Lower lobe of right lung (tissue), 2 donors: Measurements from ENCODE around the gene GTF2F1. TPM values are rescaled to one million over a fixed set of nuclear protein-coding genes. Genes with fewer than 3 reads are reported as not detected.

Source experiments
- ATAC-seq, 2 donors: fragments of 200-7000 bp; cut with Tn5 transposase; one replicate each; pipeline ENCODE4 v1.9.1; 2020 to 2022; ENCODE audit warnings: mild to moderate bottlenecking in 2 of 2, moderate library complexity in 2 of 2
- DNase-seq: peaks from one replicate; pipeline ENCODE4 v3.0.0-alpha.2; 2020
- H3K27ac ChIP-seq: fragments of 200-600 bp; one replicate; pipeline ENCODE4 v1.8.0; 2022
- H3K27me3 ChIP-seq: fragments of 200-600 bp; one replicate; pipeline ENCODE4 v1.8.0; 2022; ENCODE audit warnings: low read depth
- H3K36me3 ChIP-seq: fragments of 200-600 bp; one replicate; pipeline ENCODE4 v1.8.0; 2022; ENCODE audit warnings: mild to moderate bottlenecking
- H3K4me1 ChIP-seq: fragments of 200-600 bp; one replicate; pipeline ENCODE4 v1.8.0; 2022
- H3K4me3 ChIP-seq: fragments of 200-600 bp; one replicate; pipeline ENCODE4 v1.8.0; 2022; ENCODE audit warnings: mild to moderate bottlenecking
- H3K9me3 ChIP-seq: fragments of 200-600 bp; one replicate; pipeline ENCODE4 v1.8.0; 2022
- intact Hi-C: fragments of 100-400 bp; cut with DNase I; formaldehyde crosslinking; loops from one replicate; pipeline ENCODE4 v1.11.0; 2022
- total RNA-seq: library from RNA; stranded (reverse); fragmentation: NEBNext Ultra II Directional; extraction: Animal tissue kit (Norgen Biotek cat#: 25700); gene quantifications from one replicate; pipeline ENCODE4 v1.2.1, GENCODE V29; 2021
- TF ChIP-seq, protein P1 (sequence below): fragments of 200-600 bp; IDR thresholded peaks from one replicate; pipeline ENCODE4 v1.8.0; 2022; ENCODE audit warnings: antibody characterized with exemption, mild to moderate bottlenecking
- donor health status: DM: no; HTN: yes; CAD: no; lungs with severe emphysema.

Gene GTF2F1
- total RNA-seq, 1 donor from 2014 or later: 49.4 TPM

DNA sequence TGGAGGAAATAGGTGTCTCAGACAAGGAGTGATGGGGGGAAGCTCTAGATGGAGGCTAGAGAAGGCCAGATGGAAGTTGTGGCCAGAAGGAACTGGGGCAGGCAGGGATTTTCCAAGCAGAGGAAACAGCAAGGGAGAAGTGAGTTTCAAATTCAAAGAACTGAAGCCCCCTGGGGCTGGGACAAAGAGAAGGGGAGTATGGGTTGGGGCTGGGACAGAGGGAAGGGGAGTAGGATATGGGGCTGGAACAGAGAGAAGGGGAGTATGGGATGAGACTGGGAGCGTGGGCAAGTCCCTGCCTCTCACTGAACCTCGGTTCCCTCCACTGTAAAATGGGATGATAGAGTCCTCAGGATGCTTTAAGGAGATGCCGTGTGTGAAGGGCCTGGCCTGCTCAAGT, 1.9 kb upstream of the GTF2F1 start:
- Histone ChIP-seq H3K27me3 (no peaks in the 10 kb centered on the region), H3K27ac (no peak overlapping the region), H3K36me3 (peaks cover 11% of the 10 kb centered on the region), H3K4me1 (peaks cover 10% of the 10 kb centered on the region), H3K9me3 (no peaks in the 10 kb centered on the region), H3K4me3 (no peak overlapping the region)
- intact Hi-C loops: no loop called here
- ATAC-seq: no peak
- TF ChIP-seq, protein P1, sequence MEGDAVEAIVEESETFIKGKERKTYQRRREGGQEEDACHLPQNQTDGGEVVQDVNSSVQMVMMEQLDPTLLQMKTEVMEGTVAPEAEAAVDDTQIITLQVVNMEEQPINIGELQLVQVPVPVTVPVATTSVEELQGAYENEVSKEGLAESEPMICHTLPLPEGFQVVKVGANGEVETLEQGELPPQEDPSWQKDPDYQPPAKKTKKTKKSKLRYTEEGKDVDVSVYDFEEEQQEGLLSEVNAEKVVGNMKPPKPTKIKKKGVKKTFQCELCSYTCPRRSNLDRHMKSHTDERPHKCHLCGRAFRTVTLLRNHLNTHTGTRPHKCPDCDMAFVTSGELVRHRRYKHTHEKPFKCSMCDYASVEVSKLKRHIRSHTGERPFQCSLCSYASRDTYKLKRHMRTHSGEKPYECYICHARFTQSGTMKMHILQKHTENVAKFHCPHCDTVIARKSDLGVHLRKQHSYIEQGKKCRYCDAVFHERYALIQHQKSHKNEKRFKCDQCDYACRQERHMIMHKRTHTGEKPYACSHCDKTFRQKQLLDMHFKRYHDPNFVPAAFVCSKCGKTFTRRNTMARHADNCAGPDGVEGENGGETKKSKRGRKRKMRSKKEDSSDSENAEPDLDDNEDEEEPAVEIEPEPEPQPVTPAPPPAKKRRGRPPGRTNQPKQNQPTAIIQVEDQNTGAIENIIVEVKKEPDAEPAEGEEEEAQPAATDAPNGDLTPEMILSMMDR: no peak
- no peak for DNase-seq

- ATAC-seq: no peak
- Histone ChIP-seq H3K27me3 (no peaks in the 10 kb centered on the region), H3K4me1 (peaks cover 10% of the 10 kb centered on the region), H3K4me3 (peak overlapping the region; percentile 79), H3K36me3 (peaks cover 19% of the 10 kb centered on the region), H3K27ac (peak overlapping the region; percentile 99), H3K9me3 (no peaks in the 10 kb centered on the region)
- intact Hi-C loops: no loop called here
- TF ChIP-seq, protein P1: no peak
- DNase-seq: no peak
Measured at GRCh38 chr19:6393983-6394412, 1.0 kb upstream of the GTF2F1 start.

DNA sequence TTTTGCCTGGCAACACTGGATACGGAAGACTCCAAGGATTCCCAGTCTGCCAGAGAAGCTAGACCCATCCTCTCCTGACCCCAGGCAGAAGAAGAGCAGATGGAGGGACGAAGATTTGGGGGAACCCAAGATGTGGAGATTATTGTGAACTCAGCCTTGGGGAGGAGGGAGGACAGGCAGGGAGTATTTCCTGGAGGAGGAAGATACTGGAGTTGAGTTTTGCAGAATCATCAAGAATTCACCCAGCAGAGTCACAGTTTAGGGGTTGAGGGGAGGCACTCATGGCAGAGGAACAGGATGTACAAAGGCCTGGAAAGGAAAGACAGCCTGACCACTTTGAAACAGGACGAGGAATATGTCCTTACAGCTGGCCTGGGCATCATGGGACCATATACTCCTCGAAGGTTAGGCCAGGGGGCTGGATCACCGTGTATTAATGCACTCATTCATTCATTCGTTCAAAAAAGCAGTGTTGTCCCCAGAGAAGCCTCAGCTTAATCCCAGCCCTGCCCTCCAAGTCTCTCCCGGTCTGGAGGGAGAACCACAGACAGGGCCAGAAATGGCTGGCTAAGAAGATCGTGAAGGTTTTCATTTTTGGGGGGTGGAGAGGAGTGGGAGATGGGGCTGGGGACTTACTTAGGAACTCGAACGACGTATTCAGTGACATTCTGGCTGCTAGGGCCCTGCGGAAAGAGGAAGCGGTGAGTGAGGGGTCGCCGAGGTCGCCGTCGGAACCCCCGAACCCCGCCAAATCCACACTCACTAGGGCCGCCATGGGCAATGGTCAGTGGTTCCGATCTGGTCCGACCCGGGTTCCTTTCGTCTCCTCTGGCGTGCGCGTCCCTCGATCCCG, 517 bp downstream of the GTF2F1 start:
- Histone ChIP-seq H3K27me3 (no peaks in the 10 kb centered on the region), H3K27ac (peak overlapping the region; percentile 99), H3K9me3 (no peaks in the 10 kb centered on the region), H3K4me3 (peak overlapping the region; percentile 79), H3K36me3 (peaks cover 35% of the 10 kb centered on the region), H3K4me1 (peaks cover 10% of the 10 kb centered on the region)
- intact Hi-C loops: no loop called here
- TF ChIP-seq, protein P1: no peak
- DNase-seq (no peak), ATAC-seq (peak in 1 of 2 donors; percentile 14)

DNA sequence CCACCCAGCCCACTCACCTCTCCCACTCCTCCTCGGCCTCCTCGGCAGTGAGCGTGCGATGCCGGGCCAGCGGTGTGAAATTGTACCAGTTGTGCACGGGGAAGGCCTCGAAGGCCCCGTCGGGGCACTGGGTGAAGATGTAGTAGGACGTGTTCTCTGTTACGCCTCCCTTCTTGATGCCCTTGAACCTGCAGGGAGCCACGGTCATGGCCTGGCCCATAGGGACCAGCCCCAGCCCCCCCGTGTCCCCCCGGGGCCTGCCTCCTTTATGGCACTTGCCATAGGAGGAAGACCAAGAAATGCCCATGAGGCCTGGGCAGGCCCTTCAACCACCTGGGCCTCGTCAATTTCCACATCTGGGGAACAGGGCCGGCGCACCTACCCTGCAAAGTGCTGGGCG, 5.6 kb downstream of the GTF2F1 start:
- H3K4me1 ChIP-seq: peaks cover 8% of the 10 kb centered on the region
- DNase-seq (no peak), ATAC-seq (no peak)
- no peak overlapping the region for H3K4me3 ChIP-seq
- H3K27me3 ChIP-seq: no peaks in the 10 kb centered on the region
- H3K9me3 ChIP-seq: no peaks in the 10 kb centered on the region
- no peak overlapping the region for H3K27ac ChIP-seq
- intact Hi-C loops: no loop called here
- peaks cover 85% of the 10 kb centered on the region for H3K36me3 ChIP-seq
- TF ChIP-seq, protein P1: no peak

DNA sequence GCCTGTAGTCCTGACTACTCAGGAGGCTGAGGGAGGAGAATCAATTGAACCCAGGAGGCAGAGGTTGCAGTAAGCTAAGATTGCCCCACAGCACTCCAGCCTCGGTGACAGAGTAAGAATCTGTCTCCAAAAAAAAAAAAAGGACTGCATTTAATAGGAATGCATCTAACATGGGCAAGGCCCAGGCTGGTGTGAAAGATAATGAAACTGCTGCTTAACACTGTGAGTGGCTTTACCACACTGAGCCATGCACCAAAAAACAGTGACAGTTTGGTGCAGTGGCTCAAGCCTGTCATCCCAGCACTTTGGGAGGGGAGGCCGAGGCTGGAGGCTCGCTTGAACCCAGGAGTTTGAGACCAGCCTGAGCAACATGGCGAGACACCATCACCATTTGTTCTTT, 8.6 kb downstream of the GTF2F1 start:
- H3K36me3 ChIP-seq: peaks cover 100% of the 10 kb centered on the region

More for the DNA sequence above, 8.6 kb downstream of the GTF2F1 start:
- TF ChIP-seq, protein P1: no peak
- Histone ChIP-seq H3K4me3 (no peak overlapping the region), H3K27ac (no peak overlapping the region), H3K9me3 (no peaks in the 10 kb centered on the region), H3K27me3 (no peaks in the 10 kb centered on the region), H3K4me1 (no peaks in the 10 kb centered on the region)
- intact Hi-C loops: no loop called here
- ATAC-seq (no peak), DNase-seq (no peak)
